Stimulated activated CD8-positive, alpha-beta memory T cell treated with anti-CD3 and anti-CD28 coated beads, Interleukin-4, amount 100 ng/mL, for 4 hours (primary cell): ENCODE data around the gene TMEM131.
"Not testable (repeated sequence)": the region's sequence is repeated elsewhere in the genome, so short reads cannot be mapped to it uniquely, and the experiment has no call there.

Experiments
- DNase-seq, 2 donors: peaks; one replicate each; pipeline ENCODE4 v3.0.0-alpha.2; 2020; ENCODE audit warnings: low read depth in 2 of 2, low spot score in 1 of 2

The TMEM131 gene

GRCh38 chr2:98022067-98022466 is 26.3 kb upstream of the TMEM131 start:
- not testable (repeated sequence) for DNase-seq

GRCh38 chr2:98020992-98021713 is 25.4 kb upstream of the TMEM131 start:
- DNase-seq: no peak

- DNase-seq: no peak
These were observed 24.8 kb upstream of the TMEM131 start for GRCh38 chr2:98020516-98020915.

- DNase-seq: no peak
These were observed 21.3 kb upstream of the TMEM131 start for GRCh38 chr2:98016908-98017670.

DNA sequence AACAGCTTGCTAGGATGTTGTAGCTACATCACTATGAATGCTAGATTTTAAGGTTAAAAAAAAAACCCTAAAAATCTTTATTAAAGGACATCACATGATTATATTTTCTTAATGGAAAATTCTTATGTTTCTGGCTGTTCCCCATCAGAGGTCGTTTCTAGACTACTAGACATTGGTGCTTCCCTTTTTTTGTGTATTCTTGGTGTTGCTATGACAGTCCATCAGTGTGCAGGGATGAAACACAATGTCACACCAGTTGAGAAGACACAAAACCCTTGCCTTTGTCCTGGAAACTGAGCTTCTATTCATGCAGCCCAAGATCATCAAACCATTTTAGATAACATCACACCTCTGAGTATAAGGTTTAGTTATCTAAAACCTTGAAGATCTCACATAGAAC is 19.9 kb upstream of the TMEM131 start:
- no peak for DNase-seq

- no peak for DNase-seq
These were observed 18.6 kb upstream of the TMEM131 start for GRCh38 chr2:98014379-98014778.

GRCh38 chr2:98013407-98014042 is 17.8 kb upstream of the TMEM131 start:
- DNase-seq: no peak

- DNase-seq: no peak
These were observed 16.8 kb upstream of the TMEM131 start for GRCh38 chr2:98012561-98012991.

- no peak for DNase-seq
These were observed 14.4 kb upstream of the TMEM131 start for GRCh38 chr2:98009887-98010760.

- DNase-seq: no peak
These were observed 12.7 kb upstream of the TMEM131 start for GRCh38 chr2:98008415-98008814.

- DNase-seq: no peak
These were observed 10.6 kb upstream of the TMEM131 start for GRCh38 chr2:98006378-98006777.

- DNase-seq: no peak
These were observed 8.9 kb upstream of the TMEM131 start for GRCh38 chr2:98004613-98005012.

- no peak for DNase-seq
These were observed 8.3 kb upstream of the TMEM131 start for GRCh38 chr2:98004047-98004446.

DNA sequence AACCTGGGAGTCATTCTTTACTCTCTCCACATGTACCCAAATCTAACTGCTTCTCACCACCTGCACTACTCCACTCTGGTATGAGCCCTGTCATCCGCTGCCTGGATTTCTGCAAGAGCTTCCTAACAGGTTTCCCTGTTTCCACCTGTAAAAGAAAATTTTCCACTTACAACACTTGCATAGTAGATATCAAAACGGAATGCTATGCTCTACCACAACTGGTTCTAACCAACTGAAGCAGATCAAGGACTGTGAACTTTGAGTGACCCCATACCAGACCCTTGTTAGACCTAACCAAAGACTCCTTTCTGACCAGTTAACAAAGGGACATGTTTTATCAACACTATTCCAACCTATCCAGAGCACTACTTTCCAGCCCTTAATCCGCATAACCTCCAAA is 3.8 kb upstream of the TMEM131 start:
- DNase-seq: no peak

DNA sequence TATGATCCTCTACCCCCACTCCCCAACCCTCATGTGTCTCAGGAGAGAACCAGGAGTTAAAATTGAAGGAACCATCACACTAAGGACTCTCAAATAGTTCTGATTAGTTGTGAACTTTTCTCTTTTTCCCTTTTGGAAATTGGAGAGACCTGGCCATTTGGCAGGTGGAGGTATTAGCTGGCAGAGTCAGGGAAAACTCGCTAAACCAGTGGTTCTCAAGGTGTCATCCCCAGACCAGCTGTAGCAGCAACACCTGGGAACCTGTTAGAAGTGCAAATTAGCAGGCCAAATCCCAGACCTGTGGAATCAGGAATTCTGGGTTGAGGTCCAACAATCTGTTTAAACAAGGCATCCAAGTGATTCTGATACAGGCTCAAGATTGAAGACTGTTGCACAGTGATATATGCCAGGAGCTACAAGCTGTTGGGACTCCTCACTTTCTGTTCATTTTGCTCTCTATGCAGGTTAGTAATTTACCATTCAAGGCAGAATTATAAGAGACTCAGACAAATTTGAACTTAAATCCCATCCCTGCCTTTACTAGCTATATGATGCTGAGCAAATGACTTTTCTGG is 2.8 kb upstream of the TMEM131 start:
- no peak for DNase-seq

DNA sequence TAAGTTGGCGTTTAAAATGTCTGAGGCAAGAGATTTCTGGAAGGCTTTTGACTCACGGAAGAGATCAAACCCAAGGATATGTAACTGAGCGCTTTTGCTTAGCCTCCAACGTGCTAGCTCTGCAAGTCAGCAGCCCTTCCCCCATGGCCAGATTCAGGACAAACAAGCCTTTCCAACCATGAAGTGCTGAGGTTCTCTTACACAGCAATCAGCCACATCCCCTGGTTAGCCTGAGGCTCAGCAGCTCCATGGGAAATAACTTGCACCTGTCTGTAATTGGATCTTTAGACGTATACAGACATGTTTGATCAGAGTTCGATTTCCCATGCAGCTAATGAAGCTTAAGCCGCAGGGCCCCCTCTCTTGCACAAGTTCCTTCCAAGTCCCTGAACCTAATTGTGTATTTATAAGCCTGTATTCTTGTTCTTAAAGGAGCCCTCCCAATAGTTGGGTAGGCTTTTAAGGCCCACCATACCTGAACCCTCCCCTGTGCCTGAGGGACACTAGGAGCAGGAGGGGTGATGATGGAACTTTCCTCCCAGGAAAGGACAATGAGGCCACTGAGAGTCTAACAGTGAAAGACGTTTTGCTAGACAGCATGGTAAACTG is 2.1 kb upstream of the TMEM131 start:
- DNase-seq: no peak

DNA sequence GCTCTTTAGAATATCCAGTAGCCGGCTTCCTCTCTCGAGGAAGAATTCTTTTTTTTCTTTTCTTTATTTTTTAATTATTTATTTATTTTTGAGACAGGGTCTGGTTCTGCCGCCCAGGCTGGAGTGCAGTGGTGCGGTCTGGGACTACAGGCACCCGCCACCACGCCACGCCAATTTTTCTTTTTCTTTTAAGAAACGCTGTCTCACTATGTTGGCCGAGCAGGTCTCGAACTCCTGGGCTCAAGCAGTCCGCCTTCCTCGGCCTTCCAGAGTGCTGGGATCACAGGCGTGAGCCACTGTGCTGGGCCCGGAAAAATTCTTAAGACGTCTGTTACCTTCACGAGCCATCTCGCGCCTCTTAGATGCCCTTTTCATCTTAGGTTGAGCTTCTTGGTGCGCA is 931 bp upstream of the TMEM131 start:
- DNase-seq: no peak

DNA sequence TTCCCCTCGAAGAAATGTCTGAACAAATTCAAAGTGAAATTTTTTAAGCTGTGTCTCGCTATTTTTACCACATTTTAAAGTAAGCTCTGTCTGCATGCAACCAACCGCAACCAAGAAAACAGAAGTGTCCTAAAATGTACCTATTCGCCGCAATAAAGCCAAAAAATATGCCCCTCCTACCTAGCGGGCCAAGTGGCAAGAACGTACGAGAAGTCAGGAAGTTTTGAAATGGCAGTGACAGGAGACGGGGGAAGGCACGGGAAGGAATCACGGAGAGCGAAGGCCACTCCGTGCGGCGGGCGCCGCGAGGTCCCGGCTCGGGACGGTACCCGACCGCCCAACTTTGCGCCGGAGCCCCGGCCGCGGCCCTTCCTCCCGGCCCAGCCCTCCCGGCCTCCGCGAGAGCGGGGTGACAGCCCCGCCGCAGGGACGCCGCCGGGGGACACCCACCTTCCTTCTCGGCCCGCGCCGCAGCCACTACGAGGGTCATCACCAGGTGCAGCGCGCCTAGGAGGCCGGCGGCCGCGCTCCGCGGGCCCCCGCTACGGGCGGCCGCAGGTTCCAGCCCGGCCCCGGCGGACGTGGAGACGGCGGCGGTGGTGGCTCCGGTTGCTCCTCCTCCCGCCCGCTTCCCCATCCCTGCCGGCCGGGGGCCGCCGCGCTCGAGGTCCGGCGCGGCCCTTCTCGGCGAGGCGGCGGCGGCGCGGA is 568 bp downstream of the TMEM131 start:
- peak; percentile 7 to 15 for DNase-seq

DNA sequence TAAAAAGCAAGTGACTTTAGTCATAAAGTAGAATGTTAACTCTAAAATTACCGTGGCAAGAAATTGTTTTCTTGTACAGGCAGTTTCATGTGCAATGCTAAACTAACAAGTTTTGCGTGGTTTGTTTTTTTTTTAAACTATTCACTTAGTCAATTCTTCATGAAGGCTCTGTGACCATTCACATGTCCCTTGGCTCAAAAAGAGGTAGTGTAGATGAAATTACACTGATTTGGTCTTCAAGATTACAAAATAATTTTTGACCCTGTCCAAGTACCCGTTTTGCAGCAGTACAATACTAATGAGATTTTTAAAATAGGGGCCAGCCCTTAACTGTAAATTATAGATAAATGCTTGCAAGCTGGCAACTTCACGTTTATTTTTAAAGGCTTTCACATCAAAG is 1.3 kb downstream of the TMEM131 start:
- no peak for DNase-seq

GRCh38 chr2:97993926-97994325 is 1.8 kb downstream of the TMEM131 start:
- no peak for DNase-seq
